Astrocyte (in vitro differentiated cells and primary cell): ENCODE results near the gene PTPRD. TPM values are rescaled to one million over a fixed set of nuclear protein-coding genes. Genes with fewer than 3 reads are reported as not detected.

Experiments
- DNase-seq: peaks from one replicate; pipeline ENCODE4 v3.0.0-alpha.2; 2010; ENCODE audit warnings: low read depth
- FAIRE-seq: peaks from 2 replicates; lab custom pipeline; 2011; peaks lifted over from hg19 to GRCh38; lab: Jason Lieb, UNC
- H2AFZ ChIP-seq: 2 replicates; pipeline ENCODE4 v1.6.0; 2012; ENCODE audit warnings: low read depth, low read length, inconsistent platforms
- H3K27ac ChIP-seq: 2 replicates; pipeline ENCODE4 v1.5.1; 2011; ENCODE audit warnings: low read depth, low read length, inconsistent platforms
- H3K27me3 ChIP-seq: 2 replicates; pipeline ENCODE4 v1.6.0; 2011; ENCODE audit warnings: low read length, inconsistent platforms; ENCODE audit not compliant: insufficient read depth
- H3K36me3 ChIP-seq: 2 replicates; pipeline ENCODE4 v1.5.1; 2011; ENCODE audit warnings: low read length, inconsistent platforms; ENCODE audit not compliant: insufficient read depth
- H3K4me1 ChIP-seq: 2 replicates; pipeline ENCODE4 v1.5.1; 2011; ENCODE audit warnings: low read length, inconsistent platforms; ENCODE audit not compliant: insufficient read depth
- H3K4me2 ChIP-seq: 2 replicates; pipeline ENCODE4 v1.6.0; 2012; ENCODE audit warnings: low read length, inconsistent platforms
- H3K4me3 ChIP-seq: 2 replicates; pipeline ENCODE4 v1.5.1; 2011; ENCODE audit warnings: low read depth, mild to moderate bottlenecking, low read length, inconsistent platforms; ENCODE audit not compliant: insufficient read depth
- H3K79me2 ChIP-seq: 2 replicates; pipeline ENCODE4 v1.6.0; 2012; ENCODE audit warnings: mild to moderate bottlenecking, low read length, inconsistent platforms; ENCODE audit not compliant: insufficient read depth
- H3K9ac ChIP-seq: 2 replicates; pipeline ENCODE4 v1.6.0; 2012; ENCODE audit warnings: mild to moderate bottlenecking, low read length, inconsistent platforms
- H3K9me3 ChIP-seq: 2 replicates; pipeline ENCODE4 v1.5.1; 2012; ENCODE audit warnings: low read depth, mild to moderate bottlenecking, low read length, inconsistent platforms; ENCODE audit not compliant: insufficient read depth
- H4K20me1 ChIP-seq: 2 replicates; pipeline ENCODE4 v1.6.0; 2012; ENCODE audit warnings: low read length, inconsistent platforms; ENCODE audit not compliant: insufficient read depth
- H3K27ac Mint-ChIP-seq: one replicate; pipeline ENCODE4 v1.8.0; 2021; ENCODE audit warnings: mild to moderate bottlenecking, mixed read lengths; ENCODE audit not compliant: unreplicated experiment
- H3K27me3 Mint-ChIP-seq: one replicate; pipeline ENCODE4 v1.8.0; 2021; ENCODE audit warnings: low read depth, mixed read lengths; ENCODE audit not compliant: unreplicated experiment
- H3K36me3 Mint-ChIP-seq: one replicate; pipeline ENCODE4 v1.8.0; 2021; ENCODE audit warnings: low read depth, mixed read lengths; ENCODE audit not compliant: unreplicated experiment
- H3K4me1 Mint-ChIP-seq: one replicate; pipeline ENCODE4 v1.8.0; 2021; ENCODE audit warnings: low read depth, mixed read lengths; ENCODE audit not compliant: unreplicated experiment
- H3K4me3 Mint-ChIP-seq: one replicate; pipeline ENCODE4 v1.8.0; 2021; ENCODE audit warnings: mild to moderate bottlenecking, moderate library complexity, mixed read lengths; ENCODE audit not compliant: unreplicated experiment
- H3K9me3 Mint-ChIP-seq: one replicate; pipeline ENCODE4 v1.8.0; 2021; ENCODE audit warnings: mild to moderate bottlenecking, mixed read lengths; ENCODE audit not compliant: unreplicated experiment
- EZH2 ChIP-seq: IDR thresholded peaks from 2 replicates; pipeline ENCODE4 v1.6.1; 2012; ENCODE audit warnings: mild to moderate bottlenecking, low read length, inconsistent platforms; ENCODE audit not compliant: insufficient read depth
- total RNA-seq: library from RNA; stranded (reverse); gene quantifications from 2 replicates; pipeline ENCODE4 v1.2.1, GENCODE V29; 2021
- TF ChIP-seq, protein P1 (sequence below): IDR thresholded peaks from 2 replicates; pipeline ENCODE4 v1.5.1; 2011; ENCODE audit warnings: low read depth, mild to moderate bottlenecking, inconsistent platforms, low read length, moderate library complexity; ENCODE audit not compliant: insufficient read depth

The PTPRD gene
- total RNA-seq, 1 donor from 2014 or later: 88.1 TPM

DNA sequence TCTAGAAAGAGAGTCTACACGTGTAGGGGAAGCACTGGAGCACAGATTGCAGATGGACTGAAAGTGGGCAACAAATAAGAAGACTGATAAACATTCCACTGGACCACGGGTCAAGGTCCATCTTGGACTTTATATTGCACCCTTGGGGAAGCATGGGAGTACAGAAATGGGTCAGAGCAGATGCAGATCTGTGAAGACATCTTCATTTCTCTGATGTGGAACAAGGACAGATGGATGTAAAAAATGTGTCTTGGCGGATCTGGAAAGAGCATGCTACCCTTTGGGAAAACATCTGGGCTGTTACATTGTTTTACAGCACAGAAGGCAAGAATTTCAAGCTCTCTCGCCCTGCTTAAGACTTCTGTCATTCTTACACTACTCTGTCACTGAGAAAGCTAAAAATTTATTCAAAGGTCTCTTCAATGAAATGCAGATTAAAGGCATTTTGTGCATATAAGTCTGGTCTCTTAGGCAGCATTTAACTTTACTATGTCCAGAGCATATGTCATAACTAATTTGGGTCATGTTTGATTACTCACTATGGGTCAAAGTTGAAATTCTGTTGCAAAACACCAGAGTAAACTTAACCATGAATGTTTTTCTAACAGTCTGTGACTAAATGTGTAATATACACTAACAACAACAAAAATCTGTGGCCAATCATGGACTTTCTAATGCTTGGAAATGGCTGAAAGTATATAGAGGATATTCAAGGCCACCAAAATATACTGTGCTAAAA lies 2056.9 kb downstream of the PTPRD start:
- no peaks in the 10 kb centered on the region for H3K27me3 ChIP-seq
- H3K9me3 Mint-ChIP-seq: no peaks in the 10 kb centered on the region
- H3K4me3 ChIP-seq: no peak overlapping the region
- no peak overlapping the region for H3K27ac Mint-ChIP-seq
- no peak overlapping the region for H3K9ac ChIP-seq
- H3K4me3 Mint-ChIP-seq: no peak overlapping the region
- H3K27me3 Mint-ChIP-seq: no peaks in the 10 kb centered on the region
- H3K36me3 Mint-ChIP-seq: no peaks in the 10 kb centered on the region
- DNase-seq (no peak), FAIRE-seq (no peak)
- no peak overlapping the region for H3K4me2 ChIP-seq
- no peaks in the 10 kb centered on the region for H3K36me3 ChIP-seq
- H3K79me2 ChIP-seq: no peaks in the 10 kb centered on the region
- no peak for TF ChIP-seq EZH2
- TF ChIP-seq, protein P1, sequence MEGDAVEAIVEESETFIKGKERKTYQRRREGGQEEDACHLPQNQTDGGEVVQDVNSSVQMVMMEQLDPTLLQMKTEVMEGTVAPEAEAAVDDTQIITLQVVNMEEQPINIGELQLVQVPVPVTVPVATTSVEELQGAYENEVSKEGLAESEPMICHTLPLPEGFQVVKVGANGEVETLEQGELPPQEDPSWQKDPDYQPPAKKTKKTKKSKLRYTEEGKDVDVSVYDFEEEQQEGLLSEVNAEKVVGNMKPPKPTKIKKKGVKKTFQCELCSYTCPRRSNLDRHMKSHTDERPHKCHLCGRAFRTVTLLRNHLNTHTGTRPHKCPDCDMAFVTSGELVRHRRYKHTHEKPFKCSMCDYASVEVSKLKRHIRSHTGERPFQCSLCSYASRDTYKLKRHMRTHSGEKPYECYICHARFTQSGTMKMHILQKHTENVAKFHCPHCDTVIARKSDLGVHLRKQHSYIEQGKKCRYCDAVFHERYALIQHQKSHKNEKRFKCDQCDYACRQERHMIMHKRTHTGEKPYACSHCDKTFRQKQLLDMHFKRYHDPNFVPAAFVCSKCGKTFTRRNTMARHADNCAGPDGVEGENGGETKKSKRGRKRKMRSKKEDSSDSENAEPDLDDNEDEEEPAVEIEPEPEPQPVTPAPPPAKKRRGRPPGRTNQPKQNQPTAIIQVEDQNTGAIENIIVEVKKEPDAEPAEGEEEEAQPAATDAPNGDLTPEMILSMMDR: no peak
- peaks cover 4% of the 10 kb centered on the region for H3K4me1 Mint-ChIP-seq
- no peaks in the 10 kb centered on the region for H3K9me3 ChIP-seq
- H3K4me1 ChIP-seq: no peaks in the 10 kb centered on the region
- H4K20me1 ChIP-seq: no peaks in the 10 kb centered on the region
- no peak overlapping the region for H2AFZ ChIP-seq
- H3K27ac ChIP-seq: no peak overlapping the region

DNA sequence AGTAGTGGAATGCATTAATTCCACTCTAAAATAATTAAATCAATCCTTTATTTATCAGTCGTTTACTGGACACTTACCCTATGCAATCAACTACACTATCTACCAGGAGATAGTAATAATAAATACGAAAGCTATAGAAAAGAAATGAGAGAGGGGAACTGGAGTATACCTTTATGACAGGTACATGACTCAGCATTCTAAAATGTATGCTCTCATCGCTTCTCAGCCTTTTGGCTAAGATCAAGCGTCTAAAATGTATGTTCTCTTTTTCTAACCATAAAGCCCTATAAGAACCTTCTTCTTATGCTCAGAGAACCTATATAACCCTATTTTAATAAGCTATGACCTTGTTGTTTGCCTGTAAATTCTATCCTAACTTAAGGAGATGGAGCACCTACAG lies 2059.4 kb downstream of the PTPRD start:
- FAIRE-seq: no peak
- Histone ChIP-seq H3K4me1 (no peaks in the 10 kb centered on the region), H3K4me2 (no peak overlapping the region), H3K36me3 (no peaks in the 10 kb centered on the region), H4K20me1 (no peaks in the 10 kb centered on the region), H3K9ac (no peak overlapping the region), H3K9me3 (no peaks in the 10 kb centered on the region), H3K4me3 (no peak overlapping the region), H2AFZ (no peak overlapping the region), H3K79me2 (no peaks in the 10 kb centered on the region), H3K27ac (no peak overlapping the region), H3K27me3 (no peaks in the 10 kb centered on the region)
- TF ChIP-seq, protein P1: no peak
- no peak for TF ChIP-seq EZH2
- no peak overlapping the region for H3K27ac Mint-ChIP-seq
- H3K9me3 Mint-ChIP-seq: no peaks in the 10 kb centered on the region
- no peaks in the 10 kb centered on the region for H3K4me1 Mint-ChIP-seq
- no peak for DNase-seq
- H3K36me3 Mint-ChIP-seq: no peaks in the 10 kb centered on the region
- no peak overlapping the region for H3K4me3 Mint-ChIP-seq
- no peaks in the 10 kb centered on the region for H3K27me3 Mint-ChIP-seq

DNA sequence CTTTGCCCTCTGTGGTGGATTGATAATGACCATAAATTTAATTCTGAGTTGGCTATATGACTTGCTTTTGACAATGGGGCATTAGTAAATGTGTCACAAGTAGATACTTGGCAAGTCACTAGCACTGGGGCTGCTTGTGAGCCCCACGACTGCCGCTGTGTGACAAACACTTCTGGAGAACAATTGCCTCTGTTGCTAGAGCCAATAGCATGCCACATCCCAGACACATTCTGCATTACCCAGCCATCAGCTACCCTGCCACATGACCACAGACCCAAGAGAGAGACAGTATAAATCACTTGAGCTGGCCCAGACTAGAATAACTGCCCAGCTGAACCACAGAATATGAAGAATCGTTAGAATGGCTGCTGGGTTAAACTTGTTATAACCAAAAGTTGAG lies 2060.1 kb downstream of the PTPRD start:
- Histone ChIP-seq H4K20me1 (no peaks in the 10 kb centered on the region), H3K36me3 (no peaks in the 10 kb centered on the region), H3K9me3 (no peaks in the 10 kb centered on the region), H3K4me3 (no peak overlapping the region), H2AFZ (no peak overlapping the region), H3K79me2 (no peaks in the 10 kb centered on the region), H3K27ac (no peak overlapping the region), H3K27me3 (no peaks in the 10 kb centered on the region), H3K9ac (no peak overlapping the region), H3K4me2 (no peak overlapping the region), H3K4me1 (no peaks in the 10 kb centered on the region)
- Mint-ChIP-seq H3K36me3 (no peaks in the 10 kb centered on the region), H3K27me3 (no peaks in the 10 kb centered on the region), H3K9me3 (no peaks in the 10 kb centered on the region), H3K4me3 (no peak overlapping the region), H3K27ac (no peak overlapping the region), H3K4me1 (no peaks in the 10 kb centered on the region)
- FAIRE-seq: no peak
- no peak for DNase-seq
- no peak for TF ChIP-seq EZH2
- TF ChIP-seq, protein P1: no peak
